Smooth muscle cell (in vitro differentiated cells): Measurements from ENCODE around the gene SOX5. TPM values are rescaled to one million over a fixed set of nuclear protein-coding genes. Genes with fewer than 3 reads are reported as not detected.

Source experiments
- DNase-seq: peaks from one replicate; lab custom pipeline; 2025; ENCODE audit not compliant: unreplicated experiment; lab: John Stamatoyannopoulos, UW
- H2AFZ ChIP-seq: fragments of 200-600 bp; sonication (generic); 2 replicates; pipeline ENCODE4 v1.6.0; 2016; ENCODE audit warnings: antibody characterized with exemption, low read depth, mild to moderate bottlenecking
- H3F3A ChIP-seq: fragments of 200-600 bp; sonication (generic); 2 replicates; pipeline ENCODE4 v1.6.0; 2017; ENCODE audit warnings: antibody characterized with exemption, low read depth
- H3K27ac ChIP-seq: fragments of 200-600 bp; sonication (generic); 2 replicates; pipeline ENCODE4 v1.5.1; 2016; ENCODE audit warnings: low read depth, mild to moderate bottlenecking
- H3K27me3 ChIP-seq: fragments of 200-600 bp; sonication (generic); 2 replicates; pipeline ENCODE4 v1.6.1; 2016; ENCODE audit warnings: low read depth, mild to moderate bottlenecking
- H3K36me3 ChIP-seq: fragments of 200-600 bp; sonication (generic); 2 replicates; pipeline ENCODE4 v1.5.1; 2016; ENCODE audit warnings: low read depth
- H3K4me1 ChIP-seq: fragments of 200-600 bp; sonication (generic); 2 replicates; pipeline ENCODE4 v1.5.1; 2016; ENCODE audit warnings: low read depth
- H3K4me2 ChIP-seq: fragments of 200-600 bp; sonication (generic); 2 replicates; pipeline ENCODE4 v1.6.0; 2016; ENCODE audit warnings: mild to moderate bottlenecking
- H3K4me3 ChIP-seq: fragments of 200-600 bp; sonication (generic); 2 replicates; pipeline ENCODE4 v1.5.1; 2016; ENCODE audit warnings: mild to moderate bottlenecking
- H3K79me2 ChIP-seq: fragments of 200-600 bp; sonication (generic); 2 replicates; pipeline ENCODE4 v1.6.0; 2016; ENCODE audit warnings: low read depth, mild to moderate bottlenecking
- H3K9ac ChIP-seq: fragments of 200-600 bp; sonication (generic); 2 replicates; pipeline ENCODE4 v1.6.0; 2016; ENCODE audit warnings: low read depth
- H3K9me3 ChIP-seq: fragments of 200-600 bp; sonication (generic); replicated peaks from 2 replicates; pipeline ENCODE4 v1.5.1; 2016; ENCODE audit warnings: low read depth
- H4K20me1 ChIP-seq: fragments of 200-600 bp; sonication (generic); 2 replicates; pipeline ENCODE4 v1.6.0; 2016; ENCODE audit warnings: low read depth
- WGBS: methylation state at CpG from one replicate; pipeline ENCODE4 v1.1.7; 2016; ENCODE audit warnings: low lambda C conversion rate; 5-methylcytosine and 5-hydroxymethylcytosine counted together
- polyA plus RNA-seq: library from polyadenylated mRNA; unstranded; fragments of >200 nt; fragmentation: Nextera tagmentation; extraction: Ambion mirVana; gene quantifications from 2 replicates; pipeline ENCODE4 v1.2.1, GENCODE V29; 2016
- total RNA-seq: library from RNA; depleted of rRNA; stranded (reverse); fragments of >200 nt; gene quantifications from 2 replicates; pipeline ENCODE4 v1.2.3, GENCODE V29; 2014
- TF ChIP-seq, protein P1 (sequence below): fragments of 200-600 bp; sonication (generic); IDR thresholded peaks from 2 replicates; pipeline ENCODE4 v1.5.1; 2017; ENCODE audit warnings: borderline replicate concordance, mild to moderate bottlenecking, antibody characterized with exemption; ENCODE audit not compliant: insufficient read depth, poor library complexity, severe bottlenecking

Gene SOX5
- total and polyA plus RNA-seq, 2 experiments from 2014 or later = 22.3 to 47.8 TPM

DNA sequence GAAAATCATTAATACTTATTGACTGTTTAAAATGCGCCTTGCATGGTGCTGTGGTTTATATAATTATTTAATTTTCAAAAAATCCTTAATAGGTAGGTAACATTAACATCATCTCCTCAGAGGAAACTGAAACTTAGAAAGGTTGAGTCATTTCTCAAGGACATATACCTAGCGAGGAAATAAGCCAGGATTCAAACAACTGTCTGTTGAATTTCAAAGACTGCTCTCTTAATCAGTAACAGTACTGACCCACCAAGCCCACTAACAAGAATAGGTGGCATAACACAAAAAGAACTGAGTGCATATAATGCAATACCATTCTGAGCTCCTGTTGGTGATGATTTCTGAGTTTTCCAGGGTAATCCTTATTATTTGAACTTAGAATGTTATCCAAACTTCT is 174.3 kb downstream of the SOX5 start:
- no peak overlapping the region for H3K9ac ChIP-seq
- 97% methylated on average over 2 of the region's 2 CpGs for WGBS

GRCh38 chr12:23771240-23771949 is 178.1 kb downstream of the SOX5 start:
- no peaks in the 10 kb centered on the region for H3F3A ChIP-seq
- no peaks in the 10 kb centered on the region for H3K27me3 ChIP-seq
- H3K4me2 ChIP-seq = no peak overlapping the region
- H2AFZ ChIP-seq = no peak overlapping the region
- no peak overlapping the region for H3K4me3 ChIP-seq
- no peak overlapping the region for H3K27ac ChIP-seq
- H3K79me2 ChIP-seq = peaks cover 4% of the 10 kb centered on the region
- no peak for DNase-seq
- TF ChIP-seq, protein P1, sequence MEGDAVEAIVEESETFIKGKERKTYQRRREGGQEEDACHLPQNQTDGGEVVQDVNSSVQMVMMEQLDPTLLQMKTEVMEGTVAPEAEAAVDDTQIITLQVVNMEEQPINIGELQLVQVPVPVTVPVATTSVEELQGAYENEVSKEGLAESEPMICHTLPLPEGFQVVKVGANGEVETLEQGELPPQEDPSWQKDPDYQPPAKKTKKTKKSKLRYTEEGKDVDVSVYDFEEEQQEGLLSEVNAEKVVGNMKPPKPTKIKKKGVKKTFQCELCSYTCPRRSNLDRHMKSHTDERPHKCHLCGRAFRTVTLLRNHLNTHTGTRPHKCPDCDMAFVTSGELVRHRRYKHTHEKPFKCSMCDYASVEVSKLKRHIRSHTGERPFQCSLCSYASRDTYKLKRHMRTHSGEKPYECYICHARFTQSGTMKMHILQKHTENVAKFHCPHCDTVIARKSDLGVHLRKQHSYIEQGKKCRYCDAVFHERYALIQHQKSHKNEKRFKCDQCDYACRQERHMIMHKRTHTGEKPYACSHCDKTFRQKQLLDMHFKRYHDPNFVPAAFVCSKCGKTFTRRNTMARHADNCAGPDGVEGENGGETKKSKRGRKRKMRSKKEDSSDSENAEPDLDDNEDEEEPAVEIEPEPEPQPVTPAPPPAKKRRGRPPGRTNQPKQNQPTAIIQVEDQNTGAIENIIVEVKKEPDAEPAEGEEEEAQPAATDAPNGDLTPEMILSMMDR = no peak
- WGBS = 65% methylated on average over 5 of the region's 5 CpGs
- H4K20me1 ChIP-seq = peaks cover 4% of the 10 kb centered on the region
- H3K4me1 ChIP-seq = peaks cover 15% of the 10 kb centered on the region
- no peaks in the 10 kb centered on the region for H3K9me3 ChIP-seq
- no peak overlapping the region for H3K9ac ChIP-seq
- H3K36me3 ChIP-seq = no peaks in the 10 kb centered on the region

More for the DNA sequence above, 174.3 kb downstream of the SOX5 start:
- no peak overlapping the region for H3K27ac ChIP-seq
- H2AFZ ChIP-seq = no peak overlapping the region
- H3K36me3 ChIP-seq = no peaks in the 10 kb centered on the region
- H3K4me1 ChIP-seq = no peaks in the 10 kb centered on the region
- H3K9me3 ChIP-seq = no peaks in the 10 kb centered on the region
- H3K4me3 ChIP-seq = no peak overlapping the region
- no peak overlapping the region for H3K4me2 ChIP-seq
- TF ChIP-seq, protein P1 = no peak
- peaks cover 7% of the 10 kb centered on the region for H3K79me2 ChIP-seq
- DNase-seq = no peak
- no peaks in the 10 kb centered on the region for H3F3A ChIP-seq
- H4K20me1 ChIP-seq = no peaks in the 10 kb centered on the region
- no peaks in the 10 kb centered on the region for H3K27me3 ChIP-seq

- H2AFZ ChIP-seq = no peak overlapping the region
- H3F3A ChIP-seq = no peaks in the 10 kb centered on the region
- peaks cover 9% of the 10 kb centered on the region for H4K20me1 ChIP-seq
- no peaks in the 10 kb centered on the region for H3K36me3 ChIP-seq
- H3K4me3 ChIP-seq = no peak overlapping the region
- no peaks in the 10 kb centered on the region for H3K9me3 ChIP-seq
- peaks cover 4% of the 10 kb centered on the region for H3K79me2 ChIP-seq
- H3K9ac ChIP-seq = no peak overlapping the region
- H3K4me1 ChIP-seq = peaks cover 15% of the 10 kb centered on the region
- no peak overlapping the region for H3K4me2 ChIP-seq
- no peaks in the 10 kb centered on the region for H3K27me3 ChIP-seq
- no peak overlapping the region for H3K27ac ChIP-seq
- WGBS = 70% methylated on average over 3 of the region's 3 CpGs
- DNase-seq = no peak
- TF ChIP-seq, protein P1 = no peak
These were observed 179.1 kb downstream of the SOX5 start for GRCh38 chr12:23770202-23770938.

DNA sequence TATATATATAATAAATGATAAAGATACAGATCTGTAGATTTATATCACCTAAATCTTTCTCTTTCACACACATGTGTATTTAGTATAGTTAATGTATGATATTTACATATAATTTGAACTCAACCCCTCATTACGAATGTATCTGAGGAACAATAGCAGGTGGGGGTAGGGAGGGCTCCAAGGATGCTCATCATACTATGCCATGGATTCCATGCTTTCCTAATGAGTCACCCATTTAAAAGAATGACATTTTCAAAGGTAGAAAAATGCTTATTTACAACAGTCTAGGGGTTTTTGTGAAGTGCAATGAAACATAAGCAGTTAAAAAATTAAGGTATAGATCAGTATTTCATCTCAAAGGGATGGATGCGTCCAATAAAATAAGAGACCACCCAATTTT is 181.6 kb downstream of the SOX5 start:
- Histone ChIP-seq H3F3A (no peaks in the 10 kb centered on the region), H3K79me2 (peaks cover 4% of the 10 kb centered on the region), H3K4me1 (peaks cover 15% of the 10 kb centered on the region), H3K27ac (no peak overlapping the region), H3K36me3 (no peaks in the 10 kb centered on the region), H3K4me2 (no peak overlapping the region), H3K9me3 (no peaks in the 10 kb centered on the region), H2AFZ (no peak overlapping the region), H3K4me3 (no peak overlapping the region), H3K9ac (no peak overlapping the region), H3K27me3 (no peaks in the 10 kb centered on the region), H4K20me1 (peaks cover 9% of the 10 kb centered on the region)
- no peak for DNase-seq
- TF ChIP-seq, protein P1 = no peak
- WGBS = 77% methylated on average over 2 of the region's 2 CpGs
